GM19395 (cell line): ENCODE measurements around the gene RALGAPA2.

Source experiments
- ATAC-seq: cut with Tn5 transposase; IDR thresholded peaks from one replicate; pipeline ENCODE4 v1.9.1; 2021; ENCODE audit warnings: mild to moderate bottlenecking, moderate library complexity; ENCODE audit not compliant: unreplicated experiment

Gene RALGAPA2

DNA sequence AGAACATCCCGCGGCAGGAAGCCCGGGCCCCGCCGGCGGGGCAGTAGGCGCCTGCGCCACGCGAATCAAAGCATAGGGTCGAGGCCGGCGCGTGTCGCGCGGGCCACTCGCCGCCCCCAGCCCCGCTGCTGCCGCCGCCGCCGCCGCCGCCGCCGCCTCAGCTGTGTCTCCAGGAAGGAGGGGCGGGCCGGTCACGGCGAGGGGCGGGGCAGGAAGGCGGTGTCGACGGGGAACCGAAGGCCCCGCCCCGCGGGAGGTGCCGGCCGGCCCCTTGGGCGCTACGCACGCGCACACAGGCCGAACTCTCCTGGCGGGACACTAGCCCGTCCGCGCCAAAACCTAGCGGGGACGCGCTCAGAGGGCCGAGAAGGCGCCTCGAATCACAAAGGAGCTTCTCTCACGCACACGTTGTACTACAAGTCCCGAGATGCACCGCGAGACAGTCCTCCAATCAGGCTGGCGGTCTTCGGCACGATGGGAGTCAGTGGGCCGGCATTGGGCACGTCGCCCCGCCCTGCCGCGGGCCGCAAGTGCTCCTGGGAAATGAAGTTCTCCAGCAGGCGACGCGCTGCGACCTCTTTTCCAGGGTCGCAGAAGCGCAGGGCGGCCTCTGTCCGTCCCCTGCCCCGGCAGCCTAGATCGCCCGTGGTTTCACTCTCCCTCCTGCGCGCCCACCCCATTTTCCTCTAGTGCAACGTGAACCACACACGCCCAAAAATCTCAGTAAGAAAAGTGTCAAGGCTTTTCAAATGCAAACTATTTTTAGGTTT is at the start of gene RALGAPA2:
TSS of gene RALGAPA2 (minus strand) at position 171 of the 770 bp plus-strand sequence. CDS start at position 7, 164 bp downstream.
- ATAC-seq = peak; percentile 95

DNA sequence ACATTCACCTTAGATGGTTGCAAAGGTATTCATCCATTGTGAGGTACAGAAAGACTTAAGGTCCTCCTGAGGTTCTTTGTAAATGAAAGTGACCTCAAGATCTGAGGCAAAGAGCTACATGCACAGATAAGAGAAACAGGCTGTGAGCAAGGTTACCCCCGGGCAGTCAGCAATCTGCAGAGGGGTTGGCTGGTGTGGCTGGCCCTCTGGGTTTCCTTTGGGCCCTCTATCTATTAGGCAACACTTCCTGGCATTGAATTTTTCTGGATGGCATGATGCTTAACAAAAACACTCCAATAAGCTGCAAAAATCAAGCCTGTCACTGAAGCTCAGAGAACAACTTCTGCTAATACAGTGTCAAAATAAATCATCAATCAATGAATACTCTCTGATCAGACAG is 48.9 kb upstream of the RALGAPA2 start:
- ATAC-seq = no peak

DNA sequence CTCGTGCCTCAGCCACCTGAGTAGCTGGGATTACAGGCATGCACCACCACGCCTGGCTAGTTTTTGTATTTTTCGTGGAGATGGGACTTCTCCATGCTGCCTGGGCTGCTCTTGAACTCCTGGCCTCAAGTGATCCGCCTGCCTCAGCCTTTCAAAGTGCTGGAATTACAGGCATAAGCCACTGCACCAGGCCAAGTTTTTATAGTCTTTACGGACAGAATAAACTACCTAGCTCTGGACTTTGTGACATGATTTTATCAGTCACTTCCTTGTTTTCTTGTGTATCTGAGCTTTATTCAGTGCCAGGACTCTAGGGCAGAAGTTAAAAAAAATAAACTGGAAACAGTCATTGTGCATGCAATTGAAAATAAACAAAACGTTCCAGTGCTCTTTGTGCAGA is 46.7 kb upstream of the RALGAPA2 start:
- no peak for ATAC-seq

DNA sequence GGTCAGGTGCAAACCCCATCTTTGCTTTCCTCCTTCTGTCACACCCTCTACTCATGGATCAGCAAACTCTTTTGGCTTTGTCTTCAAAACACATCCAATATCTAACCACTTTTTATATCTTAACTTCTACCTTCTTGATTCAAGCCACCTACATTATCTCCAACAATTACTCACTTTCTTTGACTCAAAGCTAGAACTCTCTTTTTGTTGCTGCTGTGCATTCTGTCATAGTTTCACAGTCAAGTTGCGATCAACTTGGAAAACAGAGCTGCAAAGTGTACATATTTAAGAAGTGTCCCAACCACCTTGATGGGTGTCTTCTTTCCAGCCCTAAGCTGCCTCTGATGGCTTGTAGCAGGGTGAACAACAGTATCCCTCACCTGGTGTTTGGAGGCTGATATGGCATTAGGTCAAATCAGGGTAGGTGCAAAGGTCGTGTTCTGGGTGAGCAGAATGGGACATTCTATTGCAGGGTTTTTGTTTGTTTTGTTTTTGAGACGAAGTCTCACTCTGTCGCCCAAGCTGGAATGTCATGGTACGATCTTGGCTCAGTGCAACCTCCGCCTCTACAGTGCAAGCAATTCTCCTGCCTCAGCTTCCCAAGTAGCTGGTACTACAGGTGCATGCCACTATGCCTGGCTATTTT is 43.4 kb upstream of the RALGAPA2 start:
- no peak for ATAC-seq

DNA sequence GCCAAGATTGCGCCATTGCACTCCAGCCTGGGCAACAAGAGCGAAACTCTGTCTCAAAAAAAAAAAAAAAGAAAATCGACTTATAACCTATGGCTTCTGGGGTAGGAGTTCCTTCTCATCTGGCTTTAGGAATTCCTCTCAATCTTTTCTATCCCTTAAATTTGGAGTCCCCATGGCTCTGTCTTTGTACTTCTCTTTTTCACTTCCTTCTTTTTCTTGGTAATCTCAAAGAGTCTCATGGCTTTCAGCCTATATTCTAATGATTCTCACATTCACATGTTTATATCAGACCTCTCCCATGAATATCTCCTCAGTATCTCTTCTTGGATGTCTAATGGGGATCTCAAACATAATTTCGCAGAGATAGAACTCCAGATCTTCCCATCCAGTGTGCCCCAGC is 42.8 kb upstream of the RALGAPA2 start:
- ATAC-seq = no peak

DNA sequence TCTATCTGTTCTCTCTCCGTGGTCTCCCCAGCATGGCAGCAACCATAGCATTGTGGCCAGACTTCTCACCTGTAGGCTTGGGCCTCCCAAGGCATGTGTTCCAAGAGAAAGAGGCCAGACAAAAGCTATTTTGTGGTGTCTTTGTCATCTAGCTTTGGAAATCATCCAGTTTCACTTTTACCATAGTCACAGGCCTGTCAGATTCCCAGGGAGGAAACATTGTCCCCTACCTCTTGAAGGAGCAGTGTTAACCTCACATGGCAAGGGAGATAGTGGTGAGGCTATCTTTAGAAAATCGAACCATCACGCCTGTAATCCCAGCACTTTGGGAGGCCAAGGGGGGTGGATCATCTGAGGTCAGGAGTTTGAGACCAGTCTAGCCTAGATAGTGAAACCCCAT is 42.3 kb upstream of the RALGAPA2 start:
- no peak for ATAC-seq

GRCh38 chr20:20752712-20753111 is 40.3 kb upstream of the RALGAPA2 start:
- ATAC-seq = no peak

DNA sequence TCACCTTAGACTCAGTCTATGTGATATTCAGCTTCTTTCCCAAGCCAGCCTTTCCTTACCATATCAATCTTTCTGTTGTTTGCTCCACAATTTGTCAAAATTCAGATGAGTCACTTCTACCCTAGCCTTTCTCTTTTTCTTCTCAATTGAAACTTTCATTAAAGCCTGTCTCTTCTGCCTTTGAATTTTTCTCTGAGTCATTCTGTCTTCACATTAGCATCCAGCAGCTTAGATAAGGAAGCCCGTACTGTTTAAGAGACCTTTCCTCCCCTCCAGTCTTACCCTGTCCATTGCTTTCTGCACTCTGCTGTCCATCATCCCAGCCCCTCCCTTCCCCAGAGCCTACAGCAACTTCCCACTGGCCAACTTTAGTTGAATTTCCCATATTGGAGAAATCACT is 34.9 kb upstream of the RALGAPA2 start:
- ATAC-seq = no peak

DNA sequence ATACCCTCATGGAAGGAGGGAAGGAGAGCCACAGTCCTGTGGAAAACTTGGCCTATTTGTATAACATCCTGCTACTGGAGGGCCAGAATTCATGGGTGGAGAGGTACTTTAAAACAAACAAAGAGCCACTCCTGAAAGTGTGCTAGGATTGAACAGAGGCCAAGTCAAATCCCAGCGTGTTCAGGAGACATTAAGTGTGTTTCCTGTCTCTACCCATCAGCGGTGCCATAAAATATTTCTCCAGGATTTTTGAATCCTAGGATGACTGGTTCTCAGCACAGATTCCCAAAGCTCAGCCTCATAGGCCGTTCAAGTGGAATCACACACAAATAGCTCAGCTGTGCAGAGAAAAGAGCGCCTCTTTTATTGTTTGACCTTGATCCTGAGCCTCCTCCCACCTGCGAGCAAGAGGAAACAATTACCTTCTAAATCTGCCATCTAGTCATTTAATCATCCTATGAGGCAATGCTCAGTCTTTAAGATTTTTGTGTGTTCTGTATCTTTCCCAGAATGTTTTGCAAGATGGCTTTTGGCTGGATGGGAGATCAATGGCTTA is 31.8 kb upstream of the RALGAPA2 start:
- ATAC-seq = no peak

DNA sequence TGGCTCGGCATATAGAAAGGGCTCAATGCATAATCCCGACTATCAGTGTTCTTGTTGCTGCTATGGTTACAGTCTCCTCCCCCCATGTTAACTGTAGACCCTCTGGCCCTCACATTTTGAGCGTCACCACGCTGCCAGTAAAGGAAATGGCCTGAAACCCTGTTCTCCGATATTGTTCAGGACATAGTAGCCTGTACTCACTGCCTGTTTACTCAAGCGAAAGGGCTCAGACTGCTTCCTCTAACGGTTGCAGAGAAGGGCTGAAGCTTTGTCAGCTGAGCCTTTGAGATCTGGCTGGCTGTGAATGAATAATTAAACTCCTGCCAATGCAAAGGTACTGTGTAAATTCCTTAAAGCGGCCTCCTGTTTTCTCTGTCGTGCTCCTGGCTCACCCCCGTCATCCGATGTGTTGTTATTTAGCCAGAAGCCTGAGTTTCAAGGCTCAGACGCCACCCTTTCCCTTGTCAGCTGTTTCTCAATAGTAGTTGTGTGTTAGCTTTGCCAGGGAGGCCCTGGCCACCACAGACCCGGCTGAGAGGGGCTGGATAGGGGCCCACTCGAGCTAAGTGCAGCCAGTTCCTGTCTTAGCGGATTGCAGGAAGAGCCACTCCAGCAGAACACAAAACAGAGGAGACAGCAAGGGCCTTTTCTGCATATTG is 31.2 kb upstream of the RALGAPA2 start:
- peak; percentile 89 for ATAC-seq

GRCh38 chr20:20741087-20742045 is 28.9 kb upstream of the RALGAPA2 start:
- ATAC-seq = no peak

DNA sequence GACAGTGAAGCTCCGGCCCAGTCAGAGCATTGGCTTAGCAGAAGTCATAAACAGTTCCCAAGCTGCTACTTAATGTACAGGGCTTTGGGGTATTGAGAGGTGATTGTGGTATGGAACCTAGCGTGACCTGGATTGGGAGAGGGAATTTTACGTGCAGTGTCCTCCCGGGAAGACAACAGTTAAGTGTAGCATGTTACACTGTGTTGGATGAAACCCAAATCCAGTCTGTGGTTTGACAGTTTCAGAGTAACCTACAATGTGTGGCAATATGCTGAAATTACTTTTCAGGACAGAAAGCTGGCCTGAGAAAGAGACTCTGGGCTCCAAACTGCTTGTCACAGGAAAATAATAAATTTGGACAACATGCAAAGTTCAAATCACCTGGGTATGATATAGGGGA is 28.1 kb upstream of the RALGAPA2 start:
- no peak for ATAC-seq

- no peak for ATAC-seq
These were observed 24.7 kb upstream of the RALGAPA2 start for GRCh38 chr20:20737158-20737557.

GRCh38 chr20:20736303-20736702 is 23.9 kb upstream of the RALGAPA2 start:
- no peak for ATAC-seq

DNA sequence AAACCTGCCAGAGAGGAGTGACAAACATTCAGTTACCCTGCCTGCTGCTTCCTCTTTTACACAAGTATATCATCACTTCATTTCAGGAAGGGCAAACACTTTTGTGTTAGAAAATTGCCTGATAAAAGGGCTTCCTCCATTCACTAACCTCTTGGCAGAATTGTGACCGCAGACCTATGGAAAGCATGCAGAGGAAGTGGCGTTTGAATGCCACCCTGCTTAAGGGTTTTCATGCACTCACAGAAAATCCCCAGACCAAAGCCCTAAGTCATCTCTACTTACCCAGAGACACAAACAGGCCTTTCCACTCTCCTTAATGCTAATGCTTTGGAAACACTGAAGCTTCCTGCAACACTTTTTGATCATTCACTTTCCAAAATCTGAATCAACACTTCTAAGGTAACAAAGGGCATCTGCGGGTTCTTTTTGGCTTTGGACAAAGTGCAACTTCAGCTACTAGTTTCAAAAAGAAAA is 22.1 kb upstream of the RALGAPA2 start:
- peak; percentile 65 for ATAC-seq

DNA sequence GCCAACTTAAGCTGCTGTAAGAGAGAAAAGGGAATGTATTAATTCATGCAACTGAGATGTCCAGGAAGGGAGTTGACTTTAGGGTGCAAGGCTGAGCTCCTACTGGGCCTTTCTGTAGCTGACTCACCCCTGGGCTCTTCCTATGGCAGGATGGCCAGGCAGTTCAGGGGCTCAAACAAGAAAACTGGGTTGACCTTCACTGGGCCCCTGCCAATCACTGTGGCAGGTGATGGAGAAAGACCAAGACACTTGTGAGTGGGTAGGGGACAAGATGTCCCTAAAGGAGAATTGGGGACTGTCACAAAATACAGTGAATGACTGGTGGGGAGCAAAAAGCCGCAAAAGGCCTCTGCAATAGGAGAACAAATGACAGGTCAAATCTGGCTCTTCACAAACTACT is 21.5 kb upstream of the RALGAPA2 start:
- no peak for ATAC-seq

GRCh38 chr20:20732641-20733040 is 20.2 kb upstream of the RALGAPA2 start:
- ATAC-seq = no peak

- ATAC-seq = no peak
These were observed 19.5 kb upstream of the RALGAPA2 start for GRCh38 chr20:20731945-20732296.

DNA sequence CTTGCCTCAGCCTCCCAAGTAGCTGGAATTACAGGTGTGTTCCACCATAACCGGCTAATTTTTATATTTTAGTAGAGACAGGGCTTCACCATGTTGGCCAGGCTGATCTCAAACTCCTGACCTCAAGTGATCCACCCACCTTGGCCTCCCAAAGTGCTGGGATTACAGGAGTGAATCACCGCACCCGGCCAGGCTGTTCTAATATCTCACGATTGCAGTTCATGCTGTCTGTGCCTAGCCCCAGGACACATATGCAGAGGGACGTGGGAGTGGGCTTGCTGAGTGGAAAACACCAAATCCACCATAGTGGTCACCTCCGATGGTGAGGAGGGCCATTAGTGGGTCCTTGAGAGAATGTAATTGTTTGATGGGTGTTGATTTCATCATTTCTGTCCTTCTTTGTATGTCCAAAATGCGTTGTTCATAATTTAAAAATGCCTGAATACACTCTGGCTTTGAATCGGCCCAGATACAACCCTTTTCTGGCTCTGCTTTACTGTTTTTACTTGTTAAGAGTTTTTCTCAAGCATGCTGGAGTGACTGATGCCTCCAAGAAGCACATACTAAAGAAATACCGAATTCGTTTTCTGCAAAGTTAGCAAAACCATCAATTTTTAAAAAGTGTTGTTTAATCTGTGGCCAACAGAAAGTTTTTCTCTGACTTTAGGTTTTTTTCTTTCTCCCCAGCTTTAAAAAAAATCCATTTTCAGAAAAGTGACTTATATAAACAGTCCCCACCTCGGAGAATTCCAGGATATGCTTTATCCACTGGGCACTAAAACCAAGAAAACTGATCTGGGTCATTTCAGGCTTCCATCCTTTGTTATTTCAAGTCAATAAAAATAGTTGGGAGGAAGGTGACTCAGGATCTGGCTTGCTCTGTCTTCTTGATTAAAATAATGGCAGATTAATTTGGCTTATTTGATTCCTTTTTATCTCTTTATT is 18.8 kb upstream of the RALGAPA2 start:
- no peak for ATAC-seq
